ENCODE measurements around the gene MCEMP1. TPM values are rescaled to one million over a fixed set of nuclear protein-coding genes. Genes with fewer than 3 reads are reported as not detected.

Gene MCEMP1
- not detected in 5 replicates for total RNA-seq (2022; extraction: Qiagen RNA extraction; ENCODE audit: low read depth)

DNA sequence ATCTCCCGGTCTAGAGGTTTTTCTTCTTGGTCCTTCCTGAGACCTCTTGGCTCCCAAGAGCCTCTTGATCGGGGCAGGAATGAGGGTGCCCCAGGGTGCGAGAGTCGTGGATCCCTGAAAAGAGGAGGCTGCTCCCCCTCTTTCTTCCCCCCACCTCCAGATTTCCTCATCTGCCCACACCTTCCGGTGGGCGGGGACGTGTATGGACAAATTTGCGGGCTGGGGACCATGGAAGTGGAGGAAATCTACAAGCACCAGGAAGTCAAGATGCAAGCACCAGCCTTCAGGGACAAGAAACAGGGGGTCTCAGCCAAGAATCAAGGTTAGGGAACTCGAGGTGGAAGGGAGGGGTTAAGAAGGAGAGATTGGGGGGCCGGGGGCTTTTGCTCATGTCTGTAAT is at the start of gene MCEMP1:
Gene MCEMP1 (plus strand): TSS at position 237 of the 400 bp plus-strand sequence. CDS start 31 bp downstream, at position 268.

GRCh38 chr19:7629347-7630054 is 47.4 kb upstream of the MCEMP1 start, which contains the start of the genes PET100 and XAB2:
Gene PET100 (plus strand): TSS chr19:7629793. CDS start chr19:7629834, 41 bp downstream.
Gene XAB2 (minus strand): TSS chr19:7629545. CDS start chr19:7629527, 18 bp downstream.

DNA sequence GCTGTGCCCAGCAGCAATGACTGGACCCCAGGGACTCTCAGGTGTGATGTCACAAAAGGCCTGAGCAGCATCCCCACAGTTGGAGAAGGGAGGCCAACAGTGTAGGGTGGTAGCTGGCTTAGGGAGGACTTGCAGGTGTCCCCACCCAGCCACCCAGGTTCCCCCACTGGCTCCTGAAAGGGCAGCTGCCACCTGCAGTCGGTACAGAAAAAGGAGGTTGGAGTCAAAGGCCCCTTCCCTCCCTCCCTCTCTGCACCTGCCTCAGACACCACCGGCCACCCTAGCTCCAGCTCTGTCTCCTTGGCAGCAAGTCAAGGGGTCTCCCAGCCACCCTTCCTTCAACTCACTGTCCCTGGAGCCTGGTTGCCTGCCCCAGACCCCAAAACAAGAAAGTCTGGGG is 43.2 kb upstream of the MCEMP1 start, which contains the start of gene PCP2:
Gene PCP2 (minus strand): TSS at position 22 of the 400 bp plus-strand sequence. CDS start 262 bp downstream, outside the sequence.

DNA sequence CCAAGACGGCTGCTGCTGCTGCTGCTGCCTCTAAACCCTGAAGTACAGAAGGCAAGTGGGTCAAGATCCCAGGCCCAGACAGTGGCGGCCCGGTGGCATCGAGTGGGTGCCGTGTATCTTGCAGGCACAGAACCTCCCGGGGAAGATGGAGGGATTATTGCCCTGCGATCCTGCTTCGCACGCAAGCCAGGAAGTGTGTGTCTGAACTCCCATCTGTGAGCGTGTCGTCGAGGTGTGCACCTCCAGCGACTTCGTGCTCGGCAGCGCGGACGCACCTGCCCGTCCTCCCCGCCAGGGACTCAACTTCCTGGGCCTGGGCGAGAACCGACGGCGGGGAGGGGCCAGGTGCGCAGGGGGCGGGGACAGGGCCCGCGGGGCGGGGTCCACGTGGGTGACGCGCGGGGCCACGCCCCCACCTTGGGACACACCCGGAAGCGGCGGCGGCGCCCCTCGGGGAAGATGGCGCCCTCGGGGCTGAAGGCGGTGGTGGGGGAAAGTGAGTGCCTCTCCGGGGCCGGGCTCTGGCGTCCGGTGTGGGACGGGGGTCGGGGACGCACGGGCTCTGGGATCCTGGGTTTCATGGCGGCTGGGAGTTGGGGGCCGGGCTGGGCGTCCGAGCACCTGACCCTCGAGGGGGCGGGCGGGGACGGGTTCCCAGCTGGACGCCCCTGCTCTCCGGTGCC is 40.1 kb upstream of the MCEMP1 start, which contains the start of gene STXBP2:
Gene STXBP2 (plus strand): TSS at position 420 of the 683 bp plus-strand sequence. CDS start 40 bp downstream, at position 460.

GRCh38 chr19:7668842-7669241 is 8.0 kb upstream of the MCEMP1 start, which contains the start of gene RETN:
Gene RETN (plus strand): TSS chr19:7669049. CDS start chr19:7669327, 278 bp downstream.

DNA sequence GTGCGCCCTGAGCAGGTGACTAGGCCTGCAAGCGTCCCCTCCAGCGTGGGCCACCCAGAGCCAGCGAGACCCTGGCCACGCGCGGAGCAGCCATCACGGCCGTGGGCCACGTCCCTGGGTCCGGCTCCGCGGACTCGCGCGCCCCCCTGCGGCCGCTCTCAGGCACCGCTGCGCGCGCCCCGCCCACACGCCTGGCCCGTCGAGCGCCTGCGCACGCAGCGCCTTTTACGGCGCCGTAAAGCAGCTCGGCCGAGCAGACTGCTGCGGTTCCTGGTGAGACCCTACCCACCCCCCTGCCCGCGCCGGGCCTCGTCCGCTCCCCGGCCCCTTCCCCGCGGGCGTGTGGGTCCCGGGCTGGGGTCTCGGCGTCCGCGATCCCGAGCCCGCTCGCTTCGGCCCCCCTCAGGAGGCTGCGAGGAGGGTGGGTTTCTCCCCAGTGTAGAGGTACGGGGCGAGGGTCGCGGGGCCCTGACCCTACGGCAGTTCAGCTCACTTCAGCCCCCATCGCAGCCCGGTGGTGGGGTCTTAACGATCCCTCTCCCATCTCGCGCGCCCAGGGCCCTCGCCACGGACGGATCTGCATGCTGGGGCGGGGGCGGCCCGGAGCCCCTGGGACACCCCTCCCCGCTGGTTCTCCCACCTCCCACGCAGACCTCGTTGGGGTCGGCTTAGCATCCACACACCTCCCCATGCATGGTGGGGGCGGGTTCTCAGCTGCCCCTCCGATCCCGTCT is 3.9 kb downstream of the MCEMP1 start, which contains the start of gene TRAPPC5:
Gene TRAPPC5 (plus strand): TSS at position 228 of the 734 bp plus-strand sequence. CDS start 1,421 bp downstream, outside the sequence.

DNA sequence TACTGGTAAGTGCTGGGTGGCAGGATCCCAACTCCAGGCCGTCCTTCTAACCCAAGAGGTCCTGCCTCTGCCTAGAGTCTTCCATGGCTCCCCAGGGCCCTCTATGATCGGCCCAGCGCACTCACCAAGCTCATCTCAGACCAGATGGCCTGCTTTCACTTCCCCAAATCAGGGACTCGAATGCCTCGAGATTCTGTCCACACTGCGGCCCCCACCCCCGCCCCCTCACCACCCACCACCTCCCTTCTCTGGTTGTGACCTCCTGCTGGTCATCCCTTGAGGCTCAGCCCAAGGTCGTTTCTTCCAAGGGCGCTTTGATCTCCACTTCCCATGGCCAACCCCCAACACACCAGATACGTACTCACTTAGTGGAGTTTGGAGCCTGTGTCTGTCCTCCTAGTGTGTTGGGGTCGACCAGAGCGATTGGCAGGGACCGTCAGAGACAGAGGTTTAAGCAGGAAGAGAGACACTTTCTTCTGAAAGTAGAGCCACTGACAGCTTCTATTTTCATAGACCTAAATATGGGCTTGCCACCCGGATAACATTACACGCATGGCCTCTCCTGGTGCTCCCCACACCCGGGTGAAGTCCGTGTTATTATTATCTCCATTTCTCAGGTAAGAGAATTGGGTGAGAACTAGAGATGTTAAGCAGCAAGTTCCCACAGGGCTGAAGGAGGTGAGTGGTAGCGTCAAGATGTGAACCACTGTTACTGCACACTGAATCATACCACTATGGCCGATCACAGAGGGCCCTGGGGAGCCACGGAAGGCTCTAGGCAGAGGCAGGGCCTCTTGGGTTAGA is 25.0 kb downstream of the MCEMP1 start, which contains the start of gene FCER2:
Gene FCER2 (minus strand): TSS at position 478 of the 804 bp plus-strand sequence. CDS start 2,371 bp downstream, outside the sequence.

Other genes with a start within 250 kb of the MCEMP1 start
- 1.6 to 2.7 TPM (median 2.1 TPM) in 5 replicates for gene PEX11G, start 188.1 kb upstream of the MCEMP1 start, total RNA-seq (2022; extraction: Qiagen RNA extraction; ENCODE audit: low read depth)
- 10.7 to 21.1 TPM (median 17.4 TPM) in 5 replicates for gene ZNF358, start 161.0 kb upstream of the MCEMP1 start, total RNA-seq (2022; extraction: Qiagen RNA extraction; ENCODE audit: low read depth)
- gene MCOLN1, start 154.5 kb upstream of the MCEMP1 start, total RNA-seq (2022; extraction: Qiagen RNA extraction; ENCODE audit: low read depth), result 6.6 to 14.2 TPM (median 13.6 TPM) in 5 replicates
- gene PNPLA6, start 141.4 kb upstream of the MCEMP1 start, total RNA-seq (2022; extraction: Qiagen RNA extraction; ENCODE audit: low read depth), result 20.6 to 42.1 TPM (median 36.0 TPM) in 5 replicates
- gene CAMSAP3, start 81.2 kb upstream of the MCEMP1 start, total RNA-seq (2022; extraction: Qiagen RNA extraction; ENCODE audit: low read depth), result 2.4 to 6.9 TPM (median 4.3 TPM) in 5 replicates
- gene XAB2, start 47.5 kb upstream of the MCEMP1 start, total RNA-seq (2022; extraction: Qiagen RNA extraction; ENCODE audit: low read depth), result 15.8 to 27.9 TPM (median 26.8 TPM) in 5 replicates
- 43.5 to 95.4 TPM (median 54.5 TPM) in 5 replicates for gene PET100, start 47.3 kb upstream of the MCEMP1 start, total RNA-seq (2022; extraction: Qiagen RNA extraction; ENCODE audit: low read depth)
- gene PCP2, start 43.4 kb upstream of the MCEMP1 start, total RNA-seq (2022; extraction: Qiagen RNA extraction; ENCODE audit: low read depth), result not detected in 5 replicates
- 26.8 to 46.6 TPM (median 39.2 TPM) in 5 replicates for gene STXBP2, start 40.0 kb upstream of the MCEMP1 start, total RNA-seq (2022; extraction: Qiagen RNA extraction; ENCODE audit: low read depth)
- gene RETN, start 8.0 kb upstream of the MCEMP1 start, total RNA-seq (2022; extraction: Qiagen RNA extraction; ENCODE audit: low read depth), result not detected in 5 replicates
- gene TRAPPC5, start 3.7 kb downstream of the MCEMP1 start, total RNA-seq (2022; extraction: Qiagen RNA extraction; ENCODE audit: low read depth), result 43.1 to 110 TPM (median 100 TPM) in 5 replicates
- not detected in 5 replicates for gene FCER2, start 25.0 kb downstream of the MCEMP1 start, total RNA-seq (2022; extraction: Qiagen RNA extraction; ENCODE audit: low read depth)
- gene CLEC4G, start 55.0 kb downstream of the MCEMP1 start, total RNA-seq (2022; extraction: Qiagen RNA extraction; ENCODE audit: low read depth), result not detected in 5 replicates
- gene CD209, start 70.4 kb downstream of the MCEMP1 start, total RNA-seq (2022; extraction: Qiagen RNA extraction; ENCODE audit: low read depth), result not detected in 5 replicates
- gene CLEC4M, start 86.2 kb downstream of the MCEMP1 start, total RNA-seq (2022; extraction: Qiagen RNA extraction; ENCODE audit: low read depth), result not detected in 5 replicates
- 1.0 to 2.1 TPM (median 2.0 TPM) in 5 replicates for gene EVI5L, start 153.1 kb downstream of the MCEMP1 start, total RNA-seq (2022; extraction: Qiagen RNA extraction; ENCODE audit: low read depth)
- 0.17 to 0.59 TPM (median 0.28 TPM) in 5 replicates for gene PRR36, start 197.3 kb downstream of the MCEMP1 start, total RNA-seq (2022; extraction: Qiagen RNA extraction; ENCODE audit: low read depth)
- gene LRRC8E, start 211.4 kb downstream of the MCEMP1 start, total RNA-seq (2022; extraction: Qiagen RNA extraction; ENCODE audit: low read depth), result 4.3 to 6.2 TPM (median 5.6 TPM) in 5 replicates
- gene MAP2K7, start 226.8 kb downstream of the MCEMP1 start, total RNA-seq (2022; extraction: Qiagen RNA extraction; ENCODE audit: low read depth), result 8.7 to 17.7 TPM (median 16.0 TPM) in 5 replicates
- 1.4 to 2.8 TPM (median 2.2 TPM) in 4 of 5 replicates, not detected in the other for gene TGFBR3L, start 237.7 kb downstream of the MCEMP1 start, total RNA-seq (2022; extraction: Qiagen RNA extraction; ENCODE audit: low read depth)
- gene SNAPC2, start 243.2 kb downstream of the MCEMP1 start, total RNA-seq (2022; extraction: Qiagen RNA extraction; ENCODE audit: low read depth), result 16.6 to 29.5 TPM (median 28.4 TPM) in 5 replicates
- 6.0 to 28.0 TPM (median 24.6 TPM) in 5 replicates for gene CTXN1, start 249.0 kb downstream of the MCEMP1 start, total RNA-seq (2022; extraction: Qiagen RNA extraction; ENCODE audit: low read depth)